ENCODE data around the gene GOSR1.

Gene GOSR1

DNA sequence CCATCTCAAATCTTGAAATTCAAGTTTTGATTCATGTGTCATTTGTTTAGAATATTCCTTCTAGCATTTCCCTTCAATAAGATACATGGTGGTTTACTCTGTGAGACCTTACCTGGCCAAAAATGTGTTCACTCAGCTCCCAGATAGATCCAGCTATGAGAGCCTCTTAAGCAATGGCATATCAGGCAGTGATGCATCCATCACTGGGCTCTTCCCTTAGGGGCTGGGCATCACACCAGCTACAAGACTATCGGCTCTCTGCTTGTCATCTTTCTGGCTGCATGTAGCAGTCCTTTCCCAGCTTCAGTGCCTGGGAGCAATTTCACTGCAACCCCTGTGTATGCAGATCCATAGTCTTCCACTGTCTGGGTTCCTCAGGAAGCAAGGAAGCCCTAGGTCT, 40.6 kb downstream of the GOSR1 start:
- Histone ChIP-seq H2AFZ (ENCODE audit: low read depth, low read length, severe bottlenecking) (no peak overlapping the region), H3K27me3 (ENCODE audit: low read length) (no peaks in the 10 kb centered on the region), H3K9ac (ENCODE audit: low read length) (no peak overlapping the region), H3K79me2 (ENCODE audit: insufficient read depth, low read length) (no peaks in the 10 kb centered on the region), H3K9me3 (ENCODE audit: insufficient read depth, low read length) (no peaks in the 10 kb centered on the region), H3K9me2 (replicated peaks; ENCODE audit: insufficient read depth, low read length) (no peaks in the 10 kb centered on the region), H4K20me1 (ENCODE audit: low read depth, low read length) (no peaks in the 10 kb centered on the region; the same call in 1 of the 2 replicates), H3F3A (ENCODE audit: insufficient read depth) (no peaks in the 10 kb centered on the region), H3K4me3 (ENCODE audit: insufficient read depth, low read length, poor library complexity, severe bottlenecking) (no peak overlapping the region), H3K27ac (ENCODE audit: low read depth, low read length) (no peak overlapping the region), H3K4me2 (ENCODE audit: low read depth, low read length, poor library complexity, severe bottlenecking) (no peak overlapping the region), H3K36me3 (ENCODE audit: low read length) (peaks cover 20% of the 10 kb centered on the region; the same call in 1 of the 2 replicates)
- TF ChIP-seq, protein P1, sequence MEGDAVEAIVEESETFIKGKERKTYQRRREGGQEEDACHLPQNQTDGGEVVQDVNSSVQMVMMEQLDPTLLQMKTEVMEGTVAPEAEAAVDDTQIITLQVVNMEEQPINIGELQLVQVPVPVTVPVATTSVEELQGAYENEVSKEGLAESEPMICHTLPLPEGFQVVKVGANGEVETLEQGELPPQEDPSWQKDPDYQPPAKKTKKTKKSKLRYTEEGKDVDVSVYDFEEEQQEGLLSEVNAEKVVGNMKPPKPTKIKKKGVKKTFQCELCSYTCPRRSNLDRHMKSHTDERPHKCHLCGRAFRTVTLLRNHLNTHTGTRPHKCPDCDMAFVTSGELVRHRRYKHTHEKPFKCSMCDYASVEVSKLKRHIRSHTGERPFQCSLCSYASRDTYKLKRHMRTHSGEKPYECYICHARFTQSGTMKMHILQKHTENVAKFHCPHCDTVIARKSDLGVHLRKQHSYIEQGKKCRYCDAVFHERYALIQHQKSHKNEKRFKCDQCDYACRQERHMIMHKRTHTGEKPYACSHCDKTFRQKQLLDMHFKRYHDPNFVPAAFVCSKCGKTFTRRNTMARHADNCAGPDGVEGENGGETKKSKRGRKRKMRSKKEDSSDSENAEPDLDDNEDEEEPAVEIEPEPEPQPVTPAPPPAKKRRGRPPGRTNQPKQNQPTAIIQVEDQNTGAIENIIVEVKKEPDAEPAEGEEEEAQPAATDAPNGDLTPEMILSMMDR (IDR thresholded peaks at IDR 0.05; ENCODE audit: insufficient read depth, low read length, poor library complexity, severe bottlenecking), result no peak
- TF ChIP-seq EZH2phosphoT487 (conservative IDR thresholded peaks at IDR 0.05; ENCODE audit: low read length), result no peak

DNA sequence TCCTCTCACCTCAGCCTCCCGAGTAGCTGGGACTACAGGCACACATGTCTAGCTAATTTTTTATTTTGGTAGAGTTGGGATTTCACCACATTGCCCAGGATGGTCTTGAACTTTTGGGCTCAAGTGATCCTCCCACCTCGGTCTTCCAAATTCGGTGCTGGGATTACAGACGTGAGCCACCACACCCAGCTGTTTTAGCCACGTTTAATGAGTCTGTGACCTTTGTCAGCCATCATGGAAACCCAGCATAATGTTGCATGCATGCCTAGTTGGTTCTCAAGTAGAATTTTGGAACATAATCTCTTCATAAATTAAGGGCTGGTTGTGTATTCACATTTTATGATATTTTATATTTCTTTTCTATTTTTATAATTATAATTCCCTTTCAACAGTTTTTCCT, 42.0 kb downstream of the GOSR1 start:
- no peaks in the 10 kb centered on the region for H3K9me2 ChIP-seq (replicated peaks; ENCODE audit: insufficient read depth, low read length)
- H3K4me3 ChIP-seq (ENCODE audit: insufficient read depth, low read length, poor library complexity, severe bottlenecking), result no peak overlapping the region
- no peak overlapping the region for H3K27ac ChIP-seq (ENCODE audit: low read depth, low read length)
- H3K9me3 ChIP-seq (ENCODE audit: insufficient read depth, low read length), result no peaks in the 10 kb centered on the region
- no peaks in the 10 kb centered on the region; the same call in 1 of the 2 replicates for H4K20me1 ChIP-seq (ENCODE audit: low read depth, low read length)
- TF ChIP-seq, protein P1 (IDR thresholded peaks at IDR 0.05; ENCODE audit: insufficient read depth, low read length, poor library complexity, severe bottlenecking), result no peak
- no peak overlapping the region for H3K9ac ChIP-seq (ENCODE audit: low read length)
- peaks cover 17% of the 10 kb centered on the region; the same call in 1 of the 2 replicates for H3K36me3 ChIP-seq (ENCODE audit: low read length)
- H3K4me2 ChIP-seq (ENCODE audit: low read depth, low read length, poor library complexity, severe bottlenecking), result no peak overlapping the region
- H3K27me3 ChIP-seq (ENCODE audit: low read length), result no peaks in the 10 kb centered on the region
- no peak overlapping the region for H2AFZ ChIP-seq (ENCODE audit: low read depth, low read length, severe bottlenecking)
- H3F3A ChIP-seq (ENCODE audit: insufficient read depth), result no peaks in the 10 kb centered on the region
- H3K79me2 ChIP-seq (ENCODE audit: insufficient read depth, low read length), result no peaks in the 10 kb centered on the region

DNA sequence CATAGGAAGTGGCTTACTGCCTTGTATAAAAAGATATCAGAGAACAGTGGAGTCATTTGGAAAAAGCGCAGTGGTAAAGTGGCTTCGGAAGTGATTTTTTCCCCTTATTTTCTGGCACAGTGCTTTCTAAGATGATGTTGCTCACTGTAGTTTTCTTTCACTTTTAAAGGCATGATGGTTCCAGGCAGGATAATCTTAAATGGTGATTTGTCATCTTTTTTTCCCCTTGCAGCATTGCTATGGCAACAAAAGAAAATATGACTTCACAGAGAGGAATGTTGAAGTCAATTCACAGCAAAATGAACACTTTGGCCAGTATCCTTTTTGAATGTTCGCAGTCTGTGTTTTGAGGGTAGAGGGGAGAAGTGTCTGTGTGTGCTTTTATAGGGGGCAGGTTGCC, 42.5 kb downstream of the GOSR1 start:
- no peak overlapping the region for H3K4me3 ChIP-seq (ENCODE audit: insufficient read depth, low read length, poor library complexity, severe bottlenecking)
- TF ChIP-seq, protein P1 (IDR thresholded peaks at IDR 0.05; ENCODE audit: insufficient read depth, low read length, poor library complexity, severe bottlenecking), result no peak
- TF ChIP-seq EZH2phosphoT487 (conservative IDR thresholded peaks at IDR 0.05; ENCODE audit: low read length), result no peak
- no peak overlapping the region for H3K27ac ChIP-seq (ENCODE audit: low read depth, low read length)
- no peak overlapping the region for H3K9ac ChIP-seq (ENCODE audit: low read length)
- no peaks in the 10 kb centered on the region for H3K79me2 ChIP-seq (ENCODE audit: insufficient read depth, low read length)
- no peaks in the 10 kb centered on the region for H3K9me3 ChIP-seq (ENCODE audit: insufficient read depth, low read length)
- no peaks in the 10 kb centered on the region for H3F3A ChIP-seq (ENCODE audit: insufficient read depth)
- H2AFZ ChIP-seq (ENCODE audit: low read depth, low read length, severe bottlenecking), result no peak overlapping the region
- H3K9me2 ChIP-seq (replicated peaks; ENCODE audit: insufficient read depth, low read length), result no peaks in the 10 kb centered on the region
- H3K36me3 ChIP-seq (ENCODE audit: low read length), result peaks cover 17% of the 10 kb centered on the region; the same call in 1 of the 2 replicates
- no peak overlapping the region for H3K4me2 ChIP-seq (ENCODE audit: low read depth, low read length, poor library complexity, severe bottlenecking)
- no peaks in the 10 kb centered on the region for H3K27me3 ChIP-seq (ENCODE audit: low read length)
- no peaks in the 10 kb centered on the region; the same call in 1 of the 2 replicates for H4K20me1 ChIP-seq (ENCODE audit: low read depth, low read length)
